Measurements from ENCODE around the gene XPC.

- TF ChIP-seq CTCF (conservative IDR thresholded peaks at IDR 0.05; ENCODE audit: low read depth, low read length) (no peak), EZH2 (IDR thresholded peaks at IDR 0.05; ENCODE audit: borderline replicate concordance, low read depth, low read length, poor library complexity, severe bottlenecking) (no peak)
These were observed 47.3 kb downstream of the XPC start for GRCh38 chr3:14131134-14131533.
